Femur (tissue), 1 donor: ENCODE data around the gene SLC22A12.

Experiments
- DNase-seq: peaks from one replicate; pipeline ENCODE4 v3.0.0-alpha.2; 2017

The SLC22A12 gene

DNA sequence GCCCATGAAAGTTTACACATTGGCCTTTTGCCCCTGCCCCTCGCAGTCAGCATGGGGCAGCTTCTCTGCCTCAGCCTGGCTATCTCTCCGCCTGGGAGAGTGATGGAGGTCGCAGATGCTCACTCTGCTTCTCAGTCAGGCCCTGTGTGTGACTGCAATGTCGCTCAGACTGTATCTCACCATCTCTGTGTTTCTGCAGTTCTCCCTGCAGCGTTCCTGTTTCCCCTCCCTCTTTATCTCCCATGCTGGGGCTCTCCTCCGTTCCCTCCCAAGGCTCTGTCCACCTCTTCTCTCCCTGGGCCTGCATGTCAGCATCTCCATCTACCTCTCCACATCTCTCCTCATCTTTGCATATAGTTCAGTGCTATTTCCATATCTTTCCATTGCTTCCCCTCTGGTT is 38.1 kb downstream of the SLC22A12 start:
- no peak for DNase-seq

DNA sequence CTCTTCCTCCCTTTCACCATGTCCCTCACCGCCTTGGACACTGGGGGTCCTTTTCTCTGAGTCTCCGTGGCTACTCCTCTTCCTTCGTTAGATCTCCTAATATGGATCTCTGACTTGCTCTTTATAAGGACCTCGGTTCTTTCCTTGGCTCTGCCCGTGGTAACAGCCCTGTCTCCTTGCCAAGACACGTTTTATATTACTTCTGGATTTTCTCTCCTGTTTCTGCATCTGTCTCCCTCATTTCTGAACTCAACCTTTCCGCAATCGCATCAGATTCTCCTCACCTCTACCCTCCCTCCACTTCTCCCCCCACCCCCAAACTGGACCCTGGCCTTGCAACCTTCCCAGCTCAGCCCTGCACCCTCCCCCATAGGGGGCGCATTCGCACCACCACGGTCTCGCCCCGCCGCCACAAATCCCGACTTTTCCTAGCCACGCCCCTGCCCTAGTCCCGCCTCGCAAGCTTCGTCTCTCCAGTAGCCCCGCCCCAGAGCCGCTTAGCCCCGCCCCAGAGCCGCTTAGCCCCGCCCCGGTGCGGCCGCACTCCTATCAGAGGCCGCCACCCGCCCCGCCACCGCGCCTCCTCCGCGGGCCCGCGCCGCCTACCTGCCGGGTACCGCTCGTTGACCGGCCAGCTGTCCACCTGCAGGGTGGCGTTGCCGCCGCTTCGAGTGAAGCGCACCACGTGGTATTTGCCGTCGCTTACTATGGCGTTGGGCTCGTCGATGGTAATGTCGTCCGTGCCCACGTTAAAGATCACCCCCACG is 39.0 kb downstream of the SLC22A12 start:
- peak; percentile 63 for DNase-seq

DNA sequence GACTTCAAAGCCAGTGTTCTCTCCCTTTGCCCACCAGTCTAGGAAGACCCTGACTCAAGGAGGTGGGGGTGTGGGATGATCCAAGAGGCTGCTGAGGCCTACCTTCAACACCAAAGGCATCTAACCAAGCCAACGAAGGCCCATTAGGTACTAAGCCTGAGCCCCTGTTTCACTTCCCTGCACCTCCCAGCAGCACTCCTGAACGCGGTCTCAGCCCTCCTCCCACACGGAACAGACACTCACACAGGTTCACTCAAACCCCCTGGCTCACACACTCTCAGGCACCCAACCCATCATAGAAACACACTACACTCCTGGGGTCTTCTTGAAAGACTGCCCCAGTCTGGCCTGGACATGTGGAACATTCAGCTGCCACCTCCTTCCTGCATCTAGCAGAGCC is 40.7 kb downstream of the SLC22A12 start:
- DNase-seq: no peak

DNA sequence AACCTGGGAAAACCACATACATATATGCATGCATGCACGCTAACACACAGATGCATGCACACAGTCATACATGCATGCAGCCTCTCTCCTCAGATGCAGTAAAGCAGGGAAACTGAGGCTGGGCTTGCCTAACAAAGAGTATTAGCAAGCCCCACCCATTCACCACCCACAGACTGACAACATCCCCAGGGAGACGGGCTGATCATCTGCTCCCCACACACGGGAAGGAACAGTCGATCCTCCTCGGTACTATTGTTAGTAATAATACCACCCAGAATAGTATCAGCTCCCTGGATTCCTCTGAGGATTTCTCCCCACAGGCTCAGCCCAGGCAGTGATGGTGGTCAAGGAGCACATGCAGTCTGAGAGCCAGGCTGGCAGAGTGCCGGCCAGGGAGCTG is 41.2 kb downstream of the SLC22A12 start:
- no peak for DNase-seq

DNA sequence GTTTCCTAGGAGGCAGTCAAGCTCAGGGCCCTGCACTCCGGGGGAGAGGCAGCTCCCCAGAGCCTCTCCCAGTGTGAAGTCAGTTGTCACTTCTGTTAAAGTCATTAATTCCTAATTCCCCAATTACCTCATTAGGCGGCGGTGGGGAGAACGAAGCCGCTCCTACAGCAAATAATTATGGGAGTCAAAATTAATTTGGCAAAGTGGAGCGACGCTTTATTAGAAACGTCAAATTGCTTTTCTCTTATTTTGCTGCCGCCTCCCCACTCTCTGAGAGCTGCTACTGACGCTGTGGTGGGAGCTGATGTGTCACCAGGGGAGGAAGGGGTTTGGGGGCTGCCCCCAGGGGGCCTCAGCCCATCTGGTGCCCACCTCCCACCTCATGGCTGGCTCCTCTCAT is 41.6 kb downstream of the SLC22A12 start:
- DNase-seq: no peak

DNA sequence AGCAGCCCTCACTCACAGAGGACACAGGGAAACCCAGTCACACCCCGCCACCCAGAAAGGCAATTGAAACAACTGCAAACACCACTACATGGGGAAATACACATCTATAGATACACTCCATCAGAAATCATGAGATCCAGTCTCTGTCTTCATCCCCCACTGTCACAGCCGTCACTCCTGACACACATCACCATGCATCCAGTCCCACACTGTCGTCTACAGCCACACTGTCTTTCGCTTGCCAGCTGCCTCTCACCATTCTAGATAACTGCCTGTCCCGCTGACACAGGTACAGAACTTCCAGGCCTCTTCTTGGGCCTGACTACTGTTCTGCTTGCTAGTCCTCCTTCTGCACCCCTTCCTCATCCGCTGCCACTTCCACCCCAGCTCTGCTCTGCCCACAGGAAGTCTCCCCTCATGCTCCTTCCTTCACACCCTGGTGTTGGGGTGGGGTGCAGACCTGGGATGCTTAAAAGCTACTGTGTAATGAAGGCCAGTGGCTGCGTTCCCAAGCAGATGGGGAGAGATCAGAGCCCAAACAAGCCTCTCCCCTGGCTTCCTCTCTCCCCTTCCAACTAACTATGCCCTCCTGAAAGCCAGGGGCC is 42.6 kb downstream of the SLC22A12 start:
- no peak for DNase-seq

DNA sequence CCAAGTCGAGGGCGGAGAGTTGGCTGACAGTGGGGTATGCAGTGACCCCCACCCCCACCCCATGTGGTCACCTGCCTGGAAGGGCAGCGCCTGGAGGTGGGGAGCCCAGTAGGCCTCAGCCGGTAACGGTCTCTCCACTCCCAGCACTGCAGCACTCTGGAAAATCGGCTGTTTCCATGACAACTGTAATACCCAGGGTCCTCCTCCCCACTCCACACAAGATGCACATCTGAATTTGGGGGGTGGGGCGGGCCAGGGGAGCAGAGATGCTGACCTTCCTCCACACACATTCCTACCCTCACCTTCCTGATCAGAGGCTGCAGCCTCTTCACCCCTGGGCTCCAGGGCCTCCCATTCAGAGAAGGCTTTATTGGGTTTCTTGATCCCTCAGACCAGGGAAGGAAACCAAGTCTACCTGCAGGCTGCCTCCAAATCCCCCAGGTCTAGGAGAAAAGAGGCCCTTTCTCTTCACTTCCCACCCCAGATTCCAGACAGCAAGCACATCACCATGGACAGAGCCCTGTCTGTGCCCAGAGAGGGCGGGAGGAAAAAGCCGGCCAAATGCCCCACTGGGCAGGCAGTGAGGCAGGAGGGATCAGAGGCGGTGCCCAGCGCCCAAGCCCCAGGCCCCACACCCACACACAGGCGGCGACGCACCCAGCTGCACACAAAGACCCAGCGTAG is 46.5 kb downstream of the SLC22A12 start:
- DNase-seq: no peak

DNA sequence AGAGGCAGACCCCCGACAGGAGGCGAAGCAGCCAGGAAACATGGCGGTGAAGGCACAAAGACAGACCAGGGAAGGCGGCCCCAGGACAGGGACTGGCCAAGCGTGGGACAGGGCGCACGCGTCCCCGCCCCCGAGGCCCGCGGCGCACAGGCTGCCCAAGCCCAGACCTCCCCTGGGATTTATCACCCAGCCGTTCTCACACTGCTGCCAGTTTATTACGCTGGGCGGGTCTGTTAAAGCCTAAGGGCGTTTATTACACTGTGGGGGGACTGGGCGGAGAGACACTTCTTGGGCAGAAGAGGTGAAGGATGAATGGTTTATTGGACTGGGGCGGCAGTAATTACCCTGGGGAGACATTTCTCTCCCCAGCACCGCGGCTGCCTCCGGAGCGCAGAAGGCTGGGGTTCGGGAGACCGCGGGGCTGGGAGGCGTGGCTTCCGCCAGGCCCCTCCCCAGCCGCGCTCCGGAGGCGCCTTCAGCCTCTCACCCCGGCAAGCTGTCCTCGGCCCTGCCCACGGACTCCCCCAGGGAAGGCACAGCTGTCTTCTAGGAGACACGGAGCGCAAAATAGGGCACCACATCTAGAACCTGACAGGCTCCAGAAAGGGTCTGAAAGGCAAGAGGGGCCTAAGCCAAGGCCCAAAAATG is 47.1 kb downstream of the SLC22A12 start:
- no peak for DNase-seq

DNA sequence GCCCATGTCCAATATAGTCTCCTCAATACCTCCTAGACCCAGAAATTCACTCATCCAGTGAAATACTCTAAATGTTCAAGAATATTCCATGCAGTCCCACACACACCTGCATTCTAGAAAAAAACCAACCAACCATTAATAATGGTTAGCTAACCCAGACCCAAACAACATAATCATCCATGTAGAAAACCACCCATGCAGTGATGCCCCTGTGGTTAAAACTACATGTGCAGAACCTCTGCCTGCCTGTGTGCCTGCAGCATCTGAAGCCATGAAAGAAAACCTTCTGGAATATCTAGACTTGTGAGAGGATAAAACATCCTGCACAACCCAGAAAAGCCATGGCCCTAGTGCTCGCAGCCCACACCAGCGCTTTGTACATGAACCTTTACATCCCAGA is 47.8 kb downstream of the SLC22A12 start:
- DNase-seq: no peak

DNA sequence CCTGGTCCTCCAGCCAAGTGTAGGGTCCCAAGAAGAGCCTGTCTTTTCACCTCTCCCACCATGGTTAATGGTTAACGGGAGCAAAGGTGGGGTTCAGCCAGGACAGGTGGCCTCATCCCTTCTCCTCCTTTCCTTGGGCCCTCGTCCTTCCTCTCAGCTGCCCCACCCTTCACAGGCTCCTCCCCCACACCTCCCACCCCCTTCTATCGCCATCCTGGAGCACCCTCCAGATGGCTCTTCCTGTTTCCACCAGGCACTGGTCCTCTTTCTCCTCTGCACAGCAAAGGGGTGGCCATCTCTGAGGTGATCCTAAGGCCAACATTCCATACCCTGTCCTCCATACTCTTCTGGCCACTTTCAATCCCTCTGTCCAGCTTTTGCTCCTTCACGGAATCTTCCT is 48.9 kb downstream of the SLC22A12 start:
- no peak for DNase-seq

DNA sequence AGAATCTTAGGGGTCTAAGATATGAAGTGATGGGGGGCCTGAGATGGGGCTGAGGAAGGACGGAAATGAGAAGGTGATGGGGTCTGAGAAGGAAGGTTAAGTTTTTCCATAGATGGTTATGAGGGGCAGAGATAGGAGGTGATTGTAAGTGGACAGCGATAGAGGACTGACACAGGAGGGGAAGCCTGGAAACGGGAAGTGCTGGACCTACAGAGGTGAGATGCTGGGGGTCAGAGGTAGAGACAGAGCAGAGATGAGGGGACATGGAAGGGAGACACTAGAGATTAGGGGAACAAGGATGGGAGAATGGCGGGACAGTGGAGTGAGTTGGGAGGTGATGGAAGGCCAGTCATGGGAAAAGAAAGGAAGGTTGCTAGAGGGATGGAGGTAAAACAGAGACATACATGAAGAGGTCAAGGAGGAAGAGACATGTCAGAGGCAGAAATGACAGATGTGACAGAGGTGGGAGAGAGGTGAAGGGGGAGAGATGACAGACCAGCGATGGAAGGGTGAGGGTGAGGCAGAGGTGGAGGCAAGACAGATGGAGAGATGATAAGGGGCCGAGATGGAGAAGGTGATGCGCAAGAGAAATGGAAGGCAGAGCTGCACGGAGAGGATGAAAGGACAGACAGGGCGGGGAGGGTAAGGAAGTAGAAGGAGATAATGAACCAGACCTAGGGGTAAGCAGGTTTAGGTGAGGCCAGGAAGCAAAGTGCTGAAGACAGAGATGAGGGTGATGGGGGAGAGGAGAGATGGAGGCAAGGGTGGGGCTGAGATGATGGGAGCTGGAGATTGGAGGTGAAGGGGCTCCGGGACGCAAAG is 50.8 kb downstream of the SLC22A12 start:
- no peak for DNase-seq

DNA sequence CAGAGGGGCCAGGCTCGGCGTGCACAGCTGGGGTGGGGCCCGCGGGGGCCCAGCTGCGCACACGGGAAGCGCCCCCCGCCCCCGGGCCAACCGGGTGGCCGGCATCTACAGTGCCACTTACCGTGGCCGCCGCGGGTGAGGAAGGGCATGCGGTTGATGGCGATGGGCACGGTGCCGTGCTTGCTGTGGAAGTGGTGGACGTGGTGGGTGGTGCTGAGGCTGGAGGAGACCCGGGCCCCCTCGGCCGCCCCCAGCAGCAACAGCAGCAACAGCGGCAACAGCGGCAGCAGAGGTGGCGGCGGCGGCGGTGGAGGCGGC is 51.4 kb downstream of the SLC22A12 start:
- DNase-seq: no peak

DNA sequence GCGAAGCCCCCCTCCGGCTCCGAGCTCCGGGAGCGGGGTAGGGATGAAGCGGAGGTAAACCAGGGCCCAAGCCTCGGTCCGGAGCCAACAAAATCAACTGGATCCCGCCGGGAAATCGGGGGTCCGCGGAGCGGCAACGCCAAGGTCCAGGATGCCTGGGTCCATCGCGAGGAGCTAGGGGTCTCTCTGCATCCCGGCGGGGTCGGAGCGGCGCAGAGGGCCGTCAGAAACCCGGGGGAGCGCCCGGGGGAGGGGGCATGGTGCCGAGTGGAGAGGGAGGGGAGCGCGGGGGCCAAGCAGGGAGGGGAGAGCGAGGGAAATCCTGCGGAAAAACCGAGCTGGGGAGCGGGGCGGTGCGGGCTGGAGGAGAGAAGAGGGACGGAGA is 51.8 kb downstream of the SLC22A12 start:
- DNase-seq: no peak

DNA sequence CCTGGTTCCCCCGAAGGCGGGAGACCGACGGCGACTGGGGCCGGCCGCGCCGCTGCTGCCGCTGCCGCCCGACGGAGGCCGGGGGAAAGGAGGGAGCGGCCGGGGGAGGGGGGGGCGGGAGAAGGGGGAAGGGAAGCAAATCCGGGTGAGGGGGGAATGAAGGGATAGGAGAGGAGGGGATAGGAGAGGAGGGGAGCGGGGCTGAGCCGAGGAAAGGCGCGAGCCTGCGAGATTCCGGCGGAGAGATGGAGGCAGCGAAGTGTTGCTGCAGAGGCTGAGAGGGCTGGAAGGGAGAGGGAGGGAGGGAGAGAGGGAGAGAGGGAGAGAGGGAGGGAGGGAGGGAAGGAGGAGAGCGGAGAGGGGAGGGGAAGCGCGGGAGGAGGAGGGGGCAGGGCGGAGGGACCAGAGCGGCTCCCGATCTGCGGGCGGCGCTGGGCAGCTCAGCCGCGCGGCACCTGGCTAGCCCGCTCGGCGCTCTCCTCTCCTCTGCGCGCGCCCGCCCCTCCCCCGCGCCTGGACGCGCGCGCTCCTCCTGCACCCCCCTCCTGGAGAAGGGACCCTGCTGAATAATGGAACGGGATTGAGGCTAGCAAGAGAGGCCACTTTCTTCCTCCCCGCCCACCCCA is 52.3 kb downstream of the SLC22A12 start:
- DNase-seq: peak; percentile 72

DNA sequence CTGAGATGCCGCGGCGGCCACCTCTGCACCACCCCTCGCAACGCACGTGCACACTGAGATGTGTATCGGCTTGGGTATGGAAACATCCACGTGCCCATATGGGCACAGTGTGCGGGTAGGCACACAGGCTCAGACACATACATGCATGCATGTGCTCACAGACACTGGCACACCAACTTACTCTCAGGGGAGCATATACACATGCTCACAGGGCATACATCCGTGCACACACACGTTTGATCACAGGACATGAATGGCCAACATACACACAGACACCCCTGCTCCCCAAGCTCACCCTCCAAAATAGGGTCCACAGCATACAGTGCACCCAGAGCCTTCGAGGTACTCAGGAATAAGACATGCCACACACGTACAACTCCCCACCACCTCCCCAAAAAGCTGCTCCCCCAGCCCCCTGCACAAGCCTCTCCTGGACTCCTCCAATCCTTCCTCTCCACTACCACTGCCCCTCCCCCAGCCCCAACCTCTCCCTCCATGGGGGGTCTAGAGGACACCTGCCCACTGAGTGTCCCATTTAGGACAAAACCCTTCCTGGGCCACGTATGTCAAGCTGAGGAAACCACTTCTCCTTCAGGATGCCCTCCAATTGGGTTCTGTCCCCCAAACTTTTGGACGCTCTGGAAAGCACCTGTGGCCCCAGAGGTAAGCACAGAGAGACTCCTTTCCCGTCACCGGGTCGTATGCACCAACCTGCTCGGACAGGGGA is 53.1 kb downstream of the SLC22A12 start:
- no peak for DNase-seq

DNA sequence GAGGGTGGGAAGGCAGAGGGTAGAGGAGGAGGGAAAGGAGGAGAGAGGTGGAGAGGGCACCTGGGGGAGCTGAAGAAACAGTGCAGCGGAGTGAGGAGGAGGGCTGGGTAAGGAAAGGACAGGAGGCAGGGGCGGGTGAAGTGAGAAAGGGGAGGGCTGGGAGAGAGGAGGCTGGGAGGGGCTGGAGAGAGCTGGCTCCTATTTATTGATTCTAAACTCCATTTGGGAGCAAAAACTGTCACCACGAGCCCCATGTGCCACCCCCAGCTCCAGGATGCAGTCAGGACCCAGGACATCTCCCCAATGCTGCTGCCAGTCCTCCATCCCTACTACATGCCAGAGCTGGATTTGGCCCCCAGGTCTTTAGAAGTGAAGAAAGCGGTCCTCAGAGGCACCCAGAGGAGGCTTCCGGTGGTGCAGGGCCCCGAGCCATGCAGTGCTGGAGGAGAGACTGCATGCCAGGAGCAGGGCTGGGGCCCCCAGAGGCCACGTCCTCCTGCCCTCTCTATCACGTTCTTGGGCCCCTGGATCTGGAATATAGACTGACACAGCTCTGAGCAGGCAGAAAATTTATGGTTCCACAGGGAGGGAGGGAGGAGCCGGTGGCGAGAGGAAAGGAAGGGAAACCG is 53.7 kb downstream of the SLC22A12 start:
- no peak for DNase-seq

DNA sequence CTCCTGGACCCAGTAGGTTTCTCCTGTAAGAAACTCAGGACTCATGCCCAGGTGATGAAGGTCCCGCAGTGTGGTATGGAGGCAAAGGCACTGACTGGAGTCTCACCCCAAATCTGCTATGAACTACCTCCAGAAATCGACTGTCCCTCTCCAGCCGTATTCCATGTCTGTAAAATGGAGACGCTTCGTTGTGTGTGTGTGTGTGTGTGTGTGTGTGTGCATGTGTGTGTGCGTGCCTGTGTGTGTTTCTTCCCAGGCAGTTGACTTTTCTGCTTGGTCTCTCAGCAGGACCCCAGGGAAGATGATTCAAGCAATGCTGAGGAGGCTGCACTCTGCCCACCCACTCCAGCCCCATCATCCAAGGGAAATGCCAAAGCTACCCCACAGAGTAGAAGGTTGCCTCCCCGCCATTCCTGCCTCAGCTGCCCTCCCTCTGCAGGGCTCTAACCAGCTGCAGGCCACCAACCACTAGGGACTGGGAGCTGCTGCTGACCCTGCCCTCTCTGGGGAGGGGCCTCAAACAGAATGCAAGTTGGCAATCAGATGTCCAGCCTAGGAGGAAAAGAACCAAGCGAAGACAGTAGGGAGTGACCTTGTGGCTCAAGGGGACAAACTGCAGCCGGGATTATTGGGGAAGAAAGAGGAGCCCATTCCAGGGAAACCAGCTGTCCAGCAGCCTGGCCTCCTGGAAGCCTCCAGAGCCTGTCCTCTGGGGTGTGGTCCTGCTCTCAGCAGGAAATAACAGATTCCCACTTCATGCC is 56.2 kb downstream of the SLC22A12 start:
- DNase-seq: no peak

DNA sequence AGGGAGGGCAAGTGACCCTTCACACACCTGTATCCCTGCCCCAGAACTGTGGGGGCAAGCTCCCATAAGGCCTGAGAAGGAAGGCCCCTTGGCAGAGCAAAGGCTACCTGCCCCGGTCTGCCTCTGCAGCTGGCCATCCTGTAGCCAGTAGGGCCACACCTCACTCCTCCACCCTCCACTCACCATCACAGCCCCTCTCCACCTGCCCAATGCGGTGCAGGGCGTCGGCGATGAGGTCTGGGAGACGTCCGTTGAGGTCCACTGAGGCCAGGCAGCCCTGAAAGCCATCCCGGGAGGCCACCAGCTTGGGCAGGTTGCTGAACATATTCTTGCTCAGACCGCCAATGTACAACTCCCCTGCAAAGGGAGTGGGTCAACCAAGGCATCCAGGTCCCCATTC is 57.5 kb downstream of the SLC22A12 start:
- no peak for DNase-seq

DNA sequence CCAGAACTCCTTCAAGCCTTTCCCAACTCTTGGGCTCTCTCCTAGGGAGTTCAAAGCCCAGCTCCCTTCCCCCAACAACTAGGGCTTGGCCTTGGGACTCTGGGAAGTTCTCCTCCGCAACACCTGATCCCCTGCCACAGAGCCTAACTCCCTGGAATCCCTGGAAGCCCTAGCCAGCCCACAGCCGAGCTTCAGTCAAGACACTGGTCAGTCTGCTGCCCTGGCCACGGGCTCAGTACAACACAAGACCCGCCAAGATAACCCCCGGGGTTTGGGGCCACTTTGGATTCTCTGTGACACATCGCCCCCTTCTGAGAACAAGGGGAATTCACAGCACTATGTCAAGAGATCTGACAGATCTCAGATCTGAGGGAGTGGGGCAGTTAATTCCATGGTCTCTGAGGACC is 58.3 kb downstream of the SLC22A12 start:
- no peak for DNase-seq

DNA sequence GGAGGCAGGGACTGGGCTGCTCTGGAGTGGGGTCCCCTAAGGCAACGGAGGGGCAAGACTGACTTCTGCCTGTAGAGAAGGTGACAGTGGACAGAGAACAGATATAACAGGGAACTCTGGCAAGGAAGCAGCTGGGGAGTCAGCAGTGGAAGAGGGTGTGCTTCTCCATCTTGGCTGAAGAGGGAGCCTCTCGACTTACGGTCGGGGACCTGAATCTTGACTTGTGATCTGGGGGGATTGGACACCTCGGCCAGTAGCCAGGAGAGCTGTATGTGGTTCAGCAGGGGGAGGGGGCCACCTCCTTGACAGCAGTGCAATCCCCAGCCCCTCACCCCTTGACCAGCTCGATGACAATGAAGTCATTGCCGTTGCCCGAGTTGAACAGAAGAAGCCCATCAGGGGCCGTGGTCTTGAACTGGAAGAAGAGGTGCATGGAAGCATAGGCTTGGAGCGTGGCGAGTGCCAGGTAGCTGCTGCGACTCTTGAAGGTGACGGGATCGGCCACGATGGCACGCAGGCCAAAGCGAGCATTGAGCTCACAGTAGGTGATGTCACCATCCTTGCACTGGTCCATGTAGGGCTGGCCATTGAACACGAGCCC is 60.0 kb downstream of the SLC22A12 start:
- DNase-seq: no peak
